LNCaP clone FGC (cell line): ENCODE measurements around the gene SLC6A15.

Experiments
- DNase-seq: peaks from one replicate; pipeline ENCODE4 v3.0.0-alpha.2; 2011; ENCODE audit warnings: low read depth
- H3K4me3 ChIP-seq: 2 replicates; pipeline ENCODE4 v1.5.1; 2011; ENCODE audit warnings: mild to moderate bottlenecking, low read depth, low read length, control low read depth
- TF ChIP-seq, protein P1 (sequence below): IDR thresholded peaks from 2 replicates; pipeline ENCODE4 v1.5.1; 2012; ENCODE audit warnings: mild to moderate bottlenecking; ENCODE audit not compliant: control insufficient read depth, insufficient read depth; ENCODE audit errors: extremely low read depth

SLC6A15 gene

GRCh38 chr12:84912198-84913128 lies at the start of gene SLC6A15:
Gene SLC6A15 (minus strand): TSS chr12:84912799. CDS start chr12:84892120, 20,679 bp downstream.
- H3K4me3 ChIP-seq: no peak within 1 kb of the TSS
- TF ChIP-seq, protein P1, sequence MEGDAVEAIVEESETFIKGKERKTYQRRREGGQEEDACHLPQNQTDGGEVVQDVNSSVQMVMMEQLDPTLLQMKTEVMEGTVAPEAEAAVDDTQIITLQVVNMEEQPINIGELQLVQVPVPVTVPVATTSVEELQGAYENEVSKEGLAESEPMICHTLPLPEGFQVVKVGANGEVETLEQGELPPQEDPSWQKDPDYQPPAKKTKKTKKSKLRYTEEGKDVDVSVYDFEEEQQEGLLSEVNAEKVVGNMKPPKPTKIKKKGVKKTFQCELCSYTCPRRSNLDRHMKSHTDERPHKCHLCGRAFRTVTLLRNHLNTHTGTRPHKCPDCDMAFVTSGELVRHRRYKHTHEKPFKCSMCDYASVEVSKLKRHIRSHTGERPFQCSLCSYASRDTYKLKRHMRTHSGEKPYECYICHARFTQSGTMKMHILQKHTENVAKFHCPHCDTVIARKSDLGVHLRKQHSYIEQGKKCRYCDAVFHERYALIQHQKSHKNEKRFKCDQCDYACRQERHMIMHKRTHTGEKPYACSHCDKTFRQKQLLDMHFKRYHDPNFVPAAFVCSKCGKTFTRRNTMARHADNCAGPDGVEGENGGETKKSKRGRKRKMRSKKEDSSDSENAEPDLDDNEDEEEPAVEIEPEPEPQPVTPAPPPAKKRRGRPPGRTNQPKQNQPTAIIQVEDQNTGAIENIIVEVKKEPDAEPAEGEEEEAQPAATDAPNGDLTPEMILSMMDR: no peak
- no peak for DNase-seq

- DNase-seq: no peak
- H3K4me3 ChIP-seq: no peak overlapping the region
- TF ChIP-seq, protein P1: no peak
These were observed 48.3 kb upstream of the SLC6A15 start for GRCh38 chr12:84960918-84961317.

GRCh38 chr12:84955298-84955697 lies 42.7 kb upstream of the SLC6A15 start:
- DNase-seq: no peak
- TF ChIP-seq, protein P1: no peak
- H3K4me3 ChIP-seq: no peak overlapping the region

- TF ChIP-seq, protein P1: no peak
- no peak overlapping the region for H3K4me3 ChIP-seq
- no peak for DNase-seq
These were observed 41.8 kb upstream of the SLC6A15 start for GRCh38 chr12:84954415-84954814.

DNA sequence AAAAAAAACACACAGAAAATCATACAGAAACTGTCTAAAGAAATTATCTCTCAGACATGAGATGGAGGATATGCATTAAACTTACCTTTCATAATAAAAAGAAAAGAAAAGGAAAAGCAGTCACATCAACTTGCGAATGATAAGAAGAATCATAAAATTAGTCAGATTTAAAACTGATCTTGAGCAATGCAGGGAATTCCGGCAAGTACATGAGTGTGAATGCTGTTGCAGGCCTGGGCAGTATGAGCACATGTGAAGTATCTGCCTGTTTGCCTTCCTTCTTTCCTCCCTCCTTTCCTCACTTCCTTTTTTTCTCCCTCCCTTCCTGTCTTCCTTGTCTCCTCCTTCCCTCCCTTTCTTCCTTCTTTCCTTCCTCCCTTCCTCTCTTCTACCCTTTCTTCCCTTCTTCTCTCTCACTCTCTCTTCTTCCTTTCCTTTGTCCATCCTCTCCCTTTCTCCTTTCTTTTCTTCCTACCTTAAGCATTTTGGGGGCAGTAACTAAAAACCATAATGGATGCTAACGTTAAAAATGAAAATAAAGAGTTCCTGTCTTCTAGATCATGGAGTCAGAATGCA lies 38.5 kb upstream of the SLC6A15 start:
- no peak for DNase-seq
- no peak overlapping the region for H3K4me3 ChIP-seq
- TF ChIP-seq, protein P1: no peak

DNA sequence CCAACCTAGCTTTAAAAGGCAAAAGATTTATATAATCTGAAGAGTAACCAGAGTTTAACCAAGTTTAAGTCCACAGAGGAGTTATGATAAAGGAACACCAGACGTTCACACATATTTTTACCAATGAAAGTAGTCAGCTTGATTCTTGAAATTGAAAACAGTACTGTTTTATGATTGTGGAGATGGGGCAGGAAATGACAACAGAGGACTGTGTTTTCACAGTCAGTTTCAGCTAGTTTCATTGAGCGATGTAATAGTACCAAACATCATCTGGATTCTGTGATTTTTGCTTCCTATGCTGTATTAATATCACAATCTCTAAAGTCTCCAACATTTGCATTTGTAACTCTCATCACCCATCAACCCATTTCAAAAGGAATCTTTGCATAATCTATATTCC lies 34.2 kb upstream of the SLC6A15 start:
- H3K4me3 ChIP-seq: no peak overlapping the region
- no peak for DNase-seq
- TF ChIP-seq, protein P1: no peak
